Astrocyte of the cerebellum (primary cell): ENCODE data around the gene CMPK2.

Experiments used
- DNase-seq: peaks from one replicate; pipeline ENCODE4 v3.0.0-alpha.2; 2011; ENCODE audit warnings: low read depth
- H3K4me3 ChIP-seq: 2 replicates; pipeline ENCODE4 v1.5.1; 2011; ENCODE audit warnings: mild to moderate bottlenecking, low read depth, low read length, moderate library complexity
- CTCF ChIP-seq: IDR thresholded peaks from 2 replicates; pipeline ENCODE4 v1.5.1; 2012; ENCODE audit warnings: low read length, low read depth, moderate library complexity, mild to moderate bottlenecking; ENCODE audit errors: missing control alignments
- in situ Hi-C: cut with HindIII; loops from 2 replicates; pipeline ENCODE4 v1.10.0; 2017; ENCODE audit warnings: low sequenced_read_pairs

The CMPK2 gene

GRCh38 chr2:6852195-6852594 lies 13.5 kb downstream of the CMPK2 start:
- in situ Hi-C loops, result no loop called here
- DNase-seq, result no peak

GRCh38 chr2:6846967-6847681 lies 18.6 kb downstream of the CMPK2 start:
- DNase-seq, result no peak
- in situ Hi-C loops, result no loop called here
- no peak for TF ChIP-seq CTCF
- no peak overlapping the region for H3K4me3 ChIP-seq

More at GRCh38 chr2:6852195-6852594, 13.5 kb downstream of the CMPK2 start:
- no peak for TF ChIP-seq CTCF
- no peak overlapping the region for H3K4me3 ChIP-seq

GRCh38 chr2:6846540-6846939 lies 19.2 kb downstream of the CMPK2 start:
- no peak overlapping the region for H3K4me3 ChIP-seq
- DNase-seq, result no peak
- no peak for TF ChIP-seq CTCF
- in situ Hi-C loops, result no loop called here

GRCh38 chr2:6845903-6846302 lies 19.8 kb downstream of the CMPK2 start:
- no peak for TF ChIP-seq CTCF
- in situ Hi-C loops, result no loop called here

GRCh38 chr2:6845312-6845711 lies 20.4 kb downstream of the CMPK2 start:
- DNase-seq, result no peak
- no peak overlapping the region for H3K4me3 ChIP-seq
- in situ Hi-C loops, result no loop called here
- no peak for TF ChIP-seq CTCF

More at GRCh38 chr2:6845903-6846302, 19.8 kb downstream of the CMPK2 start:
- no peak for DNase-seq
- H3K4me3 ChIP-seq, result no peak overlapping the region

GRCh38 chr2:6841537-6842287 lies 24.0 kb downstream of the CMPK2 start:
- H3K4me3 ChIP-seq, result no peak overlapping the region
- DNase-seq, result no peak
- TF ChIP-seq CTCF, result no peak
- in situ Hi-C loops, result no loop called here
